ENCODE results near the gene SNCG.
"Not testable (repeated sequence)": the region's sequence is repeated elsewhere in the genome, so short reads cannot be mapped to it uniquely, and the experiment has no call there.

Gene SNCG

GRCh38 chr10:86979296-86979818 is 21.0 kb downstream of the SNCG start:
- H3K4me1 ChIP-seq (ENCODE audit: low read depth, poor library complexity, severe bottlenecking): no peaks in the 10 kb centered on the region

DNA sequence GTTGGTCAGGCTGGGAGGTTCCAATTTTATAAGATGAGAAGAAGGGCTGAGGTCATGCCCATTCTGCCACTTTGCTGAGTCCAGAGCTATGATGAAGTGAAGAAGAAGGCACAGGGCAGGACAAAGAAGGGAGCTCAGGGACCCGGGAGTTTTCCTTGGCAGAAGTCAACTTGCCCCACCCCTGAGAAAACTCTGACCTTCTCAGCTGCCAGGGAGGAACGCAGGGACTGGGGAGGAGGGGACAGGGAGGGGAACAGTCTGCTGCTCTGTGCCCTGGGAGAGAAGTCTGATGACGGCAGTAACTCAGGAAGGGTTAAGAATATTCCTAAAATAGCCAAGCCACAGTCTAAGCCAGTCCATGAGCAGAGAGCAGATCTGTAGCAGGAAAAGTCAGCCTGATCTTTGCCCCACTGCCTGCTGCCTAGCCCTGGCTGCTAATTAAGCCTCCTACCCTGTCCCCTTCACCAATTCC is 21.6 kb downstream of the SNCG start:
- Histone ChIP-seq H3K4me1 (ENCODE audit: low read depth, poor library complexity, severe bottlenecking) (no peaks in the 10 kb centered on the region), H3K79me2 (ENCODE audit: insufficient read depth, low read depth) (no peaks in the 10 kb centered on the region), H3K4me3 (IDR thresholded peaks at IDR 0.05; ENCODE audit: insufficient read depth, low read depth, low read length) (no peak overlapping the region), H3K27ac (no peak overlapping the region), H2AFZ (ENCODE audit: low read depth) (no peak overlapping the region), H3K4me2 (no peak overlapping the region), H3K36me3 (ENCODE audit: insufficient read depth) (no peaks in the 10 kb centered on the region), H3K27me3 (ENCODE audit: insufficient read depth, low read depth) (no peaks in the 10 kb centered on the region), H3K9ac (no peak overlapping the region), H4K20me1 (ENCODE audit: insufficient read depth) (no peaks in the 10 kb centered on the region)
- TF ChIP-seq, protein P1, sequence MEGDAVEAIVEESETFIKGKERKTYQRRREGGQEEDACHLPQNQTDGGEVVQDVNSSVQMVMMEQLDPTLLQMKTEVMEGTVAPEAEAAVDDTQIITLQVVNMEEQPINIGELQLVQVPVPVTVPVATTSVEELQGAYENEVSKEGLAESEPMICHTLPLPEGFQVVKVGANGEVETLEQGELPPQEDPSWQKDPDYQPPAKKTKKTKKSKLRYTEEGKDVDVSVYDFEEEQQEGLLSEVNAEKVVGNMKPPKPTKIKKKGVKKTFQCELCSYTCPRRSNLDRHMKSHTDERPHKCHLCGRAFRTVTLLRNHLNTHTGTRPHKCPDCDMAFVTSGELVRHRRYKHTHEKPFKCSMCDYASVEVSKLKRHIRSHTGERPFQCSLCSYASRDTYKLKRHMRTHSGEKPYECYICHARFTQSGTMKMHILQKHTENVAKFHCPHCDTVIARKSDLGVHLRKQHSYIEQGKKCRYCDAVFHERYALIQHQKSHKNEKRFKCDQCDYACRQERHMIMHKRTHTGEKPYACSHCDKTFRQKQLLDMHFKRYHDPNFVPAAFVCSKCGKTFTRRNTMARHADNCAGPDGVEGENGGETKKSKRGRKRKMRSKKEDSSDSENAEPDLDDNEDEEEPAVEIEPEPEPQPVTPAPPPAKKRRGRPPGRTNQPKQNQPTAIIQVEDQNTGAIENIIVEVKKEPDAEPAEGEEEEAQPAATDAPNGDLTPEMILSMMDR (conservative IDR thresholded peaks at IDR 0.05; ENCODE audit: low read depth, low read length): no peak

More at GRCh38 chr10:86979296-86979818, 21.0 kb downstream of the SNCG start:
- Histone ChIP-seq H3K27me3 (ENCODE audit: insufficient read depth, low read depth) (no peaks in the 10 kb centered on the region), H3K36me3 (ENCODE audit: insufficient read depth) (no peaks in the 10 kb centered on the region), H3K4me2 (no peak overlapping the region), H3K27ac (no peak overlapping the region), H3K9ac (no peak overlapping the region), H3K79me2 (ENCODE audit: insufficient read depth, low read depth) (no peaks in the 10 kb centered on the region), H3K4me3 (IDR thresholded peaks at IDR 0.05; ENCODE audit: insufficient read depth, low read depth, low read length) (no peak overlapping the region), H2AFZ (ENCODE audit: low read depth) (no peak overlapping the region), H4K20me1 (ENCODE audit: insufficient read depth) (no peaks in the 10 kb centered on the region)
- TF ChIP-seq, protein P1 (conservative IDR thresholded peaks at IDR 0.05; ENCODE audit: low read depth, low read length): no peak

GRCh38 chr10:86981020-86981419 is 22.6 kb downstream of the SNCG start:
- H3K9ac ChIP-seq; H3K4me3 ChIP-seq (IDR thresholded peaks at IDR 0.05; ENCODE audit: insufficient read depth, low read depth, low read length); H3K4me1 ChIP-seq (ENCODE audit: low read depth, poor library complexity, severe bottlenecking); H3K4me2 ChIP-seq; H2AFZ ChIP-seq (ENCODE audit: low read depth); H3K79me2 ChIP-seq (ENCODE audit: insufficient read depth, low read depth); H3K27ac ChIP-seq; H3K27me3 ChIP-seq (ENCODE audit: insufficient read depth, low read depth); H4K20me1 ChIP-seq (ENCODE audit: insufficient read depth); H3K36me3 ChIP-seq (ENCODE audit: insufficient read depth): not testable (repeated sequence)

DNA sequence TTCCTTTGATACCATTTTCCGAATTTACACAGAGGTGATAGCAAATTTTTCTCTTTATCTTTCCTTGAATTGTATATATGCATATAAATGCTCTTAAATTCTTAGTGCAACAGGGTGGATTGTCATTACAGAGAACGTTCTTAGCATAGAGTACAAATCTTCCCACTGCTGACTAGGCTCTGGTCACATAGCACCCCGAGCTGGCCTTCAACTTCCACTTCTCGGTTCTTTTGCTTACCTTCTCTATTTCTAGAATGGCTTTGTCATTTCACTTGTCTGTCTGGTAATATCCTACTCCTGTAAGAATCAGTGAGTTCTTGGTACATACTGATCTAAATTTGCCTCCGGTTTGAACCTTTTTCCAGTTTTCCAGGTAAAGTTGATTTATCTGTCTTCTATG is 23.3 kb downstream of the SNCG start:
- H3K36me3 ChIP-seq (ENCODE audit: insufficient read depth): no peaks in the 10 kb centered on the region
- H3K4me3 ChIP-seq (IDR thresholded peaks at IDR 0.05; ENCODE audit: insufficient read depth, low read depth, low read length): no peak overlapping the region
- no peaks in the 10 kb centered on the region for H3K79me2 ChIP-seq (ENCODE audit: insufficient read depth, low read depth)
- no peak overlapping the region for H3K9ac ChIP-seq
- H3K27me3 ChIP-seq (ENCODE audit: insufficient read depth, low read depth): no peaks in the 10 kb centered on the region
- TF ChIP-seq, protein P1 (conservative IDR thresholded peaks at IDR 0.05; ENCODE audit: low read depth, low read length): no peak
- no peak overlapping the region for H3K27ac ChIP-seq
- no peaks in the 10 kb centered on the region for H4K20me1 ChIP-seq (ENCODE audit: insufficient read depth)
- H3K4me1 ChIP-seq (ENCODE audit: low read depth, poor library complexity, severe bottlenecking): no peaks in the 10 kb centered on the region
- no peak overlapping the region for H2AFZ ChIP-seq (ENCODE audit: low read depth)
- no peak overlapping the region for H3K4me2 ChIP-seq

DNA sequence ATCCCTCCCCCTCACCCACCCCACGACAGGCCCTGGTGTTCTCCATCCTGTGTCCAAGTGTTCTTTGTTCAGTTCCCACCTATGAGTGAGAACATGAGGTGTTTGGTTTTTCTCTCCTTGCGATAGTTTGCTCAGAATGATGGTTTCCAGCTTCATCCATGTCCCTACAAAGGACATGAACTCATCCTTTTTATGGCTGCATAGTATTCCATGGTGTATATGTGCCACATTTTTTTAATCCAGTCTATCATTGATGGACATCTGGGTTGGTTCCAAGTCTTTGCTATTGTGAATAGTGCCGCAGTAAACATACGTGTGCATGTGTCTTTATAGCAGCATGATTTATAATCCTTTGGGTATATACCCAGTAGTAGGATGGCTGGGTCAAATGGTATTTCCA is 26.1 kb downstream of the SNCG start:
- H3K4me1 ChIP-seq (ENCODE audit: low read depth, poor library complexity, severe bottlenecking); H3K36me3 ChIP-seq (ENCODE audit: insufficient read depth); H2AFZ ChIP-seq (ENCODE audit: low read depth); H3K4me2 ChIP-seq; H3K79me2 ChIP-seq (ENCODE audit: insufficient read depth, low read depth); H3K9ac ChIP-seq; H4K20me1 ChIP-seq (ENCODE audit: insufficient read depth); H3K27me3 ChIP-seq (ENCODE audit: insufficient read depth, low read depth); H3K27ac ChIP-seq; H3K4me3 ChIP-seq (IDR thresholded peaks at IDR 0.05; ENCODE audit: insufficient read depth, low read depth, low read length): not testable (repeated sequence)
